HEK293 (cell line): ENCODE results near the gene DLGAP3.

Experiments used
- CTCF ChIP-seq: fragments of 450-650 bp; formaldehyde crosslinking; IDR thresholded peaks from 2 replicates; pipeline ENCODE4 v1.5.1; 2016; ENCODE audit warnings: missing biosample characterization, missing genetic modification characterization
- ELK4 ChIP-seq: IDR thresholded peaks from 2 replicates; pipeline ENCODE4 v1.6.1; 2011; ENCODE audit warnings: mild to moderate bottlenecking, low read depth, low read length, borderline replicate concordance
- KLF9 ChIP-seq: fragments of 450-650 bp; formaldehyde crosslinking; IDR thresholded peaks from 2 replicates; pipeline ENCODE4 v1.5.1; 2016; ENCODE audit warnings: missing biosample characterization, missing genetic modification characterization, low read depth
- REST ChIP-seq: fragments of 450-650 bp; formaldehyde crosslinking; IDR thresholded peaks from 2 replicates; pipeline ENCODE4 v1.5.1; 2016; ENCODE audit warnings: missing biosample characterization, missing genetic modification characterization
- SP7 ChIP-seq: fragments of 450-650 bp; formaldehyde crosslinking; IDR thresholded peaks from 2 replicates; pipeline ENCODE4 v1.5.1; 2016; ENCODE audit warnings: missing biosample characterization, missing genetic modification characterization
- YY1 ChIP-seq: fragments of 450-650 bp; formaldehyde crosslinking; IDR thresholded peaks from 2 replicates; pipeline ENCODE4 v1.5.1; 2018; ENCODE audit warnings: missing biosample characterization, missing genetic modification characterization
- ZBTB44 ChIP-seq: fragments of 450-650 bp; IDR thresholded peaks from 2 replicates; pipeline ENCODE4 v1.5.1; 2018; ENCODE audit warnings: missing biosample characterization, mild to moderate bottlenecking, missing genetic modification characterization
- ZNF121 ChIP-seq: fragments of 450-650 bp; formaldehyde crosslinking; IDR thresholded peaks from 2 replicates; pipeline ENCODE4 v1.5.1; 2016; ENCODE audit warnings: missing biosample characterization, missing genetic modification characterization
- ZNF302 ChIP-seq: fragments of 450-650 bp; formaldehyde crosslinking; IDR thresholded peaks from 2 replicates; pipeline ENCODE4 v1.5.1; 2016; ENCODE audit warnings: missing biosample characterization, missing genetic modification characterization, low read depth
- ZNF449 ChIP-seq: fragments of 450-650 bp; formaldehyde crosslinking; IDR thresholded peaks from 2 replicates; pipeline ENCODE4 v1.5.1; 2017; ENCODE audit warnings: missing biosample characterization, mild to moderate bottlenecking, missing genetic modification characterization, moderate library complexity
- ZNF610 ChIP-seq: fragments of 450-650 bp; formaldehyde crosslinking; IDR thresholded peaks from 2 replicates; pipeline ENCODE4 v1.5.1; 2016; ENCODE audit warnings: missing biosample characterization, missing genetic modification characterization, borderline replicate concordance
- ZNF785 ChIP-seq: fragments of 450-650 bp; formaldehyde crosslinking; IDR thresholded peaks from 2 replicates; pipeline ENCODE4 v1.5.1; 2016; ENCODE audit warnings: missing biosample characterization, missing genetic modification characterization

- no peak for TF ChIP-seq ZNF610
- no peak for TF ChIP-seq SP7 (tag by site-specific recombination)
- no peak for TF ChIP-seq CTCF (tag by site-specific recombination)
- no peak for TF ChIP-seq ELK4
- no peak for TF ChIP-seq ZNF302 (tag by site-specific recombination)
- no peak for TF ChIP-seq ZBTB44 (tag by site-specific recombination)
- no peak for TF ChIP-seq YY1 (tag by site-specific recombination)
- no peak for TF ChIP-seq ZNF449 (tag by site-specific recombination)
- TF ChIP-seq KLF9 (tag by site-specific recombination): no peak
- no peak for TF ChIP-seq ZNF121 (tag by site-specific recombination)
- TF ChIP-seq REST (tag by site-specific recombination): no peak
- TF ChIP-seq ZNF785 (tag by site-specific recombination): no peak
These were observed 27.5 kb downstream of the DLGAP3 start for GRCh38 chr1:34901919-34902318.
